Osteoblast (primary cell): ENCODE data around the gene TUBGCP6. TPM values are rescaled to one million over a fixed set of nuclear protein-coding genes. Genes with fewer than 3 reads are reported as not detected.
"Not testable (repeated sequence)": the region's sequence is repeated elsewhere in the genome, so short reads cannot be mapped to it uniquely, and the experiment has no call there.

Source experiments
- DNase-seq: peaks from one replicate; pipeline ENCODE4 v3.0.0; 2011; ENCODE audit warnings: low spot score, mixed read lengths; ENCODE audit not compliant: insufficient read length; ENCODE audit errors: missing footprints
- H2AFZ ChIP-seq: 2 replicates; pipeline ENCODE4 v1.6.0; 2011; ENCODE audit warnings: mild to moderate bottlenecking, low read length
- H3K27ac ChIP-seq: 2 replicates; pipeline ENCODE4 v1.5.1; 2011; ENCODE audit warnings: mild to moderate bottlenecking, low read depth, low read length, moderate library complexity
- H3K27me3 ChIP-seq: 2 replicates; pipeline ENCODE4 v1.6.0; 2012; ENCODE audit warnings: mild to moderate bottlenecking, control low read depth, inconsistent platforms, low read length, moderate library complexity; ENCODE audit not compliant: insufficient read depth
- H3K36me3 ChIP-seq: 2 replicates; pipeline ENCODE4 v1.5.1; 2011; ENCODE audit warnings: mild to moderate bottlenecking, low read length, control low read depth, moderate library complexity; ENCODE audit not compliant: insufficient read depth
- H3K4me1 ChIP-seq: 2 replicates; pipeline ENCODE4 v1.5.1; 2011; ENCODE audit warnings: mild to moderate bottlenecking, low read length, control low read depth, moderate library complexity; ENCODE audit not compliant: insufficient read depth
- H3K4me2 ChIP-seq: 2 replicates; pipeline ENCODE4 v1.6.0; 2011; ENCODE audit warnings: mild to moderate bottlenecking, low read length; ENCODE audit not compliant: insufficient read depth
- H3K4me3 ChIP-seq: fragments of 200-600 bp; sonication (generic); 3 replicates; pipeline ENCODE4 v1.5.1; 2012; ENCODE audit warnings: mild to moderate bottlenecking, low read length, inconsistent platforms; ENCODE audit not compliant: insufficient read depth
- H3K79me2 ChIP-seq: 2 replicates; pipeline ENCODE4 v1.6.0; 2012; ENCODE audit warnings: mild to moderate bottlenecking, low read length, control low read depth, inconsistent platforms; ENCODE audit not compliant: insufficient read depth
- H3K9me3 ChIP-seq: 2 replicates; pipeline ENCODE4 v1.5.1; 2011; ENCODE audit warnings: low read depth, low read length, control low read depth
- H4K20me1 ChIP-seq: 2 replicates; pipeline ENCODE4 v1.6.0; 2012; ENCODE audit warnings: mild to moderate bottlenecking, low read length, control low read depth; ENCODE audit not compliant: insufficient read depth
- CTCF ChIP-seq: IDR thresholded peaks from 2 replicates; pipeline ENCODE4 v1.5.1; 2011; ENCODE audit warnings: mild to moderate bottlenecking, low read depth, low read length, moderate library complexity; ENCODE audit errors: extremely low read depth
- total RNA-seq: library from RNA; depleted of rRNA; stranded (reverse); fragments of >200 nt; gene quantifications from 2 replicates; pipeline ENCODE4 v1.2.3, GENCODE V29; 2012

TUBGCP6 gene
- total RNA-seq, 1 donor, result 28.2 TPM

DNA sequence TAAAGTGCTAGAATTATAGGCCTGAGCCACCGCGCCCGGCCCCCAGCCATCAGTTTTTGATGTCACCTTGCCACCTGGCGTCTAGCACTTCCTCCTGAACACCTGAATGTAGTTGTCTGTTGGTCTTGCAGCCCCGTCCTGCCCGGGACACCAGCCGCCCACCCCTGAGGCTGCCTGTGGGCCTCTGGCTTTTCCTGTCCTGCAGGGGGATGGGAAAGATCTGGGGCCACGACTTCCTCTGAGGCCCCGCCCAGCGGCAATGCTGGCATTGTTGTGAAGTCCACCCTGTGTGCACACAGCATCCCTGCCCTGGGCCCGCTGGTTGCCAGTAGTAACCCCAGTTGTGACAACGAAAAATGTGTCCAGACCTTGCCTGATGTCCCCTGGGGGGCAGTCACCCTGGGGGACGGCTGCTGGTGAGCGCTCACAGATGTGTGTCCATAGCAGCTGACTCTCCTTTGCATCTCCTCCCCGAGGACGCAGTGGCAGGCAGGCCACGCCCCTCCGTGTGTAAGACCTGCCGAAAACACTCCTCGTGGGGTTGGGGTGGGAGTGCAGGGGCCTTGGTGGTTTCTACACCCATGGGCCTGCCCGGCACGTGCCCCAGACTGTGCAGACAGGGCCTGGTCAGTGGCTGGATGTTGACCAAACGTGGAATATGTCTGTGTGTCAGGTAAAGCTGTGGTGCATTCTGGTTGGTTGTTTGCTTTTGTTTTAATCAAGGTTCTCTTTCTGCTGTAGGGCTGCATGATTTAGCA is 37.3 kb downstream of the TUBGCP6 start:
- no peaks in the 10 kb centered on the region for H3K27me3 ChIP-seq
- no peak overlapping the region for H3K27ac ChIP-seq
- no peak overlapping the region for H3K4me2 ChIP-seq
- peaks cover 52% of the 10 kb centered on the region for H3K36me3 ChIP-seq
- H3K4me1 ChIP-seq, result no peaks in the 10 kb centered on the region
- DNase-seq, result peak; percentile 92
- no peak overlapping the region for H2AFZ ChIP-seq
- peaks cover 51% of the 10 kb centered on the region for H3K79me2 ChIP-seq
- H4K20me1 ChIP-seq, result peaks cover 36% of the 10 kb centered on the region
- H3K4me3 ChIP-seq, result no peak overlapping the region
- no peak for TF ChIP-seq CTCF
- no peaks in the 10 kb centered on the region for H3K9me3 ChIP-seq

GRCh38 chr22:50206599-50206998 is 38.2 kb downstream of the TUBGCP6 start:
- peak; percentile 41 for TF ChIP-seq CTCF
- Histone ChIP-seq H3K27me3 (no peaks in the 10 kb centered on the region), H3K4me3 (no peak overlapping the region), H2AFZ (no peak overlapping the region), H3K79me2 (peaks cover 54% of the 10 kb centered on the region), H3K4me1 (peaks cover 6% of the 10 kb centered on the region), H3K4me2 (no peak overlapping the region), H3K27ac (no peak overlapping the region), H3K9me3 (no peaks in the 10 kb centered on the region), H3K36me3 (peaks cover 44% of the 10 kb centered on the region), H4K20me1 (peaks cover 42% of the 10 kb centered on the region)
- DNase-seq, result peak; percentile 95

DNA sequence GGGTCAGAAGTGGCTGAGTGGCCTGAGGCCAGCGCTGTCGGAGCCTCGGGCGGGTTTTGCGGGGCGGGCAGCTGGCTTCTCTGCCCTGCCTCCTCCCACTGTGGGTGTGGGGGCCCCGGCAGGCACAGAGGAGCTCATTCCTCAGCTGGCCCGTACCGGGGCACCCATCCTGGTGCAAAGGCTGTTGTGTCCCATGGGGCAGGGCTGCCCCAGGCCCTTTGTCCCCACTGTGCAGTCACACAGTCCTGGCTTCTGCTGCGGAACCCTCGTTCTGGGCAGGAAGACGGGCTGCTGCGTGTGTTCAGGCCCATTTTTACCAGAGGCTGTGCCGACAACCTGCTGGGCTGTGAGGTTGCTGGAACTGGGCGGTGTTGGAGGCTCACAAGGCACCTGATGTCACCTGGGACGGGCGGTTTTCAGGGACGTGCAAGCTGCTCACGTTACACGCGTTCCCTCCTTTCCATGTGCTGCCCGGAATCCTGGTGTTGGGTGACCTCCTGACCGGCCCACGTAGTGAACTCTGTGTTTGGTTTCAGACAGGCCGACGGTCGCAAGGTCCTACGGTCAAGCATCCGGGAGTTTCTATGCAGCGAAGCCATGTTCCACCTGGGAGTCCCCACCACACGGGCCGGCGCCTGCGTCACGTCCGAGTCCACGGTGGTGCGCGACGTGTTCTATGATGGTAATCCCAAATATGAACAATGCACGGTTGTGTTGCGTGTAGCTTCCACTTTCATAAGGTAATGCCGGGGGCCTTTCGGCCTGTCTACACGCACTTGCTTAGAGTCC is 38.8 kb downstream of the TUBGCP6 start:
- H3K27ac ChIP-seq, result no peak overlapping the region
- no peaks in the 10 kb centered on the region for H3K27me3 ChIP-seq
- no peak for TF ChIP-seq CTCF
- H2AFZ ChIP-seq, result no peak overlapping the region
- no peaks in the 10 kb centered on the region for H3K9me3 ChIP-seq
- no peak overlapping the region for H3K4me2 ChIP-seq
- H3K36me3 ChIP-seq, result peaks cover 40% of the 10 kb centered on the region
- DNase-seq, result no peak
- no peak overlapping the region for H3K4me3 ChIP-seq
- peaks cover 54% of the 10 kb centered on the region for H3K79me2 ChIP-seq
- peaks cover 43% of the 10 kb centered on the region for H4K20me1 ChIP-seq
- peaks cover 6% of the 10 kb centered on the region for H3K4me1 ChIP-seq

DNA sequence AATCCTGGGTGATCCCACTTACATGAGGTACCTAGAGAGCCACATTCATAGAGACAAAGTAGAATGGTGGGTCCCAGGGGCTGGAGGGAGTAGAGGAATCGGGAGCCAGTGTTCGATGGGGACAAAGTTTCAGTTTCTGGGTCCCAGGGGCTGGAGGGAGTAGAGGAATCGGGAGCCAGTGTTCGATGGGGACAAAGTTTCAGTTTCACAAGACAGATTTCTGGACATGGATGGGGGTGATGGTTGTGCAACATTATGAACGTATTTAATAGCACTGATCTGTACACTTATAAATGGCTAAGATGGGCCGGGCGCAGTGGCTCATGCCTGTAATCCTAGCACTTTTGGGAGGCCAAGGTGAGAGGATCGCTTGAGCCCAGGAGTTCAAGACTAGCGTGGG is 39.8 kb downstream of the TUBGCP6 start:
- H4K20me1 ChIP-seq, result peaks cover 35% of the 10 kb centered on the region
- H3K27me3 ChIP-seq, H3K27ac ChIP-seq, H2AFZ ChIP-seq, H3K4me2 ChIP-seq, H3K9me3 ChIP-seq, H3K4me1 ChIP-seq, DNase-seq, H3K4me3 ChIP-seq: not testable (repeated sequence)
- H3K79me2 ChIP-seq, result peaks cover 44% of the 10 kb centered on the region
- H3K36me3 ChIP-seq, result peaks cover 30% of the 10 kb centered on the region
